C4-2B (cell line): ENCODE data around the gene CORO2B.
"Not testable (repeated sequence)": the region's sequence is repeated elsewhere in the genome, so short reads cannot be mapped to it uniquely, and the experiment has no call there.

Source experiments
- H3K27ac ChIP-seq: fragments of 450-650 bp; 2 replicates; pipeline ENCODE4 v1.5.1; 2017
- ZFX ChIP-seq: fragments of 450-650 bp; IDR thresholded peaks from 2 replicates; pipeline ENCODE4 v1.6.1; 2017
- TF ChIP-seq, protein P1 (sequence below): fragments of 450-650 bp; conservative IDR thresholded peaks from 2 replicates; pipeline ENCODE4 v1.5.1; 2017; ENCODE audit warnings: mild to moderate bottlenecking

Gene CORO2B

GRCh38 chr15:68677996-68678395 lies 99.2 kb downstream of the CORO2B start:
- TF ChIP-seq, protein P1, sequence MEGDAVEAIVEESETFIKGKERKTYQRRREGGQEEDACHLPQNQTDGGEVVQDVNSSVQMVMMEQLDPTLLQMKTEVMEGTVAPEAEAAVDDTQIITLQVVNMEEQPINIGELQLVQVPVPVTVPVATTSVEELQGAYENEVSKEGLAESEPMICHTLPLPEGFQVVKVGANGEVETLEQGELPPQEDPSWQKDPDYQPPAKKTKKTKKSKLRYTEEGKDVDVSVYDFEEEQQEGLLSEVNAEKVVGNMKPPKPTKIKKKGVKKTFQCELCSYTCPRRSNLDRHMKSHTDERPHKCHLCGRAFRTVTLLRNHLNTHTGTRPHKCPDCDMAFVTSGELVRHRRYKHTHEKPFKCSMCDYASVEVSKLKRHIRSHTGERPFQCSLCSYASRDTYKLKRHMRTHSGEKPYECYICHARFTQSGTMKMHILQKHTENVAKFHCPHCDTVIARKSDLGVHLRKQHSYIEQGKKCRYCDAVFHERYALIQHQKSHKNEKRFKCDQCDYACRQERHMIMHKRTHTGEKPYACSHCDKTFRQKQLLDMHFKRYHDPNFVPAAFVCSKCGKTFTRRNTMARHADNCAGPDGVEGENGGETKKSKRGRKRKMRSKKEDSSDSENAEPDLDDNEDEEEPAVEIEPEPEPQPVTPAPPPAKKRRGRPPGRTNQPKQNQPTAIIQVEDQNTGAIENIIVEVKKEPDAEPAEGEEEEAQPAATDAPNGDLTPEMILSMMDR = no peak
- TF ChIP-seq ZFX = no peak
- no peak overlapping the region for H3K27ac ChIP-seq

- H3K27ac ChIP-seq = no peak overlapping the region
- TF ChIP-seq, protein P1 = no peak
- TF ChIP-seq ZFX = no peak
Measured at GRCh38 chr15:68678746-68679145, 100.0 kb downstream of the CORO2B start.

GRCh38 chr15:68679161-68679560 lies 100.4 kb downstream of the CORO2B start:
- TF ChIP-seq, protein P1 = no peak
- no peak for TF ChIP-seq ZFX
- H3K27ac ChIP-seq = no peak overlapping the region

DNA sequence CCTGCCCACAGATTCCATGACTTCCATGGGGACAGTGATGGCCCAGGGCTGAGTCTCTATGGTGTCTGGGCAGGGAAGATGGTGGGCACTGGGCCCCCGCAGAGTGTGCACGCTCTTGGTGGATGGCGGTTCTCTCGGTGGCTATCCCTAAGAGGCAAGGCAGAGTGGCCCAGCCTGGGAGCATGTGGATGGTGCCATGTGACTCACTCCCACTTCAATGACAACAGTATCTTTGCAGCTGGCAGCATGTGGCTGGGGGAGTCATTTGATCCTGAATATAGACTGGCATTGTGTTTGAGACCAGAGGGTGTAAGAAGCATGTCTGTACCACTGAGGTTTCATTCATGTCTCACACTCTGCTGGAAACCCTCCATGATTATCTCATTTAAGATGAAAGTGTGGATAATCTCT lies 101.2 kb downstream of the CORO2B start:
- H3K27ac ChIP-seq = no peak overlapping the region
- no peak for TF ChIP-seq ZFX
- TF ChIP-seq, protein P1 = no peak

GRCh38 chr15:68680756-68681155 lies 102.0 kb downstream of the CORO2B start:
- H3K27ac ChIP-seq = not testable (repeated sequence)

- no peak overlapping the region for H3K27ac ChIP-seq
- no peak for TF ChIP-seq ZFX
- TF ChIP-seq, protein P1 = no peak
Measured at GRCh38 chr15:68681836-68682235, 103.0 kb downstream of the CORO2B start.

DNA sequence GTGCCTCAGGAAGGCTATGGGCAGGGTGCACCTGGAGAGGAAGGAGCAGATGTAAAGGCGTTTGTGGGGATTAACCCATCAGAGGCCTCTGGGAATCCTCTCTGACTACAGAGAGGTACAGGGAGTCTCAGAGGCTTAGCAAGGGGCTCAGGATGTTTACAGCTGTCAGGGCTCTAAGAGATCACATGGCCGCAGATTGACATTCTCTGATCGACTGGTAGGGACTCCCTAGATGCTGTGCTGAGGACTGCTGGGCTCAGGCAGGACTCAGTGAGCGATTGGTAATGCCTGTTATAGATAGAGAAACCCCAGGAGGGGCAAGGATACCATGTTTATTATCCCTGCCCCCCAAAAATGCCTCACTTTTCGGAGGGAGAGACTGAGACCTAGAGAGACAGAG lies 103.5 kb downstream of the CORO2B start:
- H3K27ac ChIP-seq = no peak overlapping the region
- no peak for TF ChIP-seq ZFX
- TF ChIP-seq, protein P1 = no peak

GRCh38 chr15:68683026-68683425 lies 104.2 kb downstream of the CORO2B start:
- TF ChIP-seq ZFX = no peak
- TF ChIP-seq, protein P1 = no peak

More at GRCh38 chr15:68683026-68683425, 104.2 kb downstream of the CORO2B start:
- no peak overlapping the region for H3K27ac ChIP-seq
